Astrocyte of the cerebellum (primary cell): ENCODE measurements around the gene OSGEP.

Experiments
- DNase-seq: peaks from one replicate; pipeline ENCODE4 v3.0.0-alpha.2; 2011; ENCODE audit warnings: low read depth
- H3K4me3 ChIP-seq: 2 replicates; pipeline ENCODE4 v1.5.1; 2011; ENCODE audit warnings: mild to moderate bottlenecking, low read depth, low read length, moderate library complexity
- in situ Hi-C: cut with HindIII; loops from 2 replicates; pipeline ENCODE4 v1.10.0; 2017; ENCODE audit warnings: low sequenced_read_pairs
- TF ChIP-seq, protein P1 (sequence below): IDR thresholded peaks from 2 replicates; pipeline ENCODE4 v1.5.1; 2012; ENCODE audit warnings: low read length, low read depth, moderate library complexity, mild to moderate bottlenecking; ENCODE audit errors: missing control alignments

The OSGEP gene

DNA sequence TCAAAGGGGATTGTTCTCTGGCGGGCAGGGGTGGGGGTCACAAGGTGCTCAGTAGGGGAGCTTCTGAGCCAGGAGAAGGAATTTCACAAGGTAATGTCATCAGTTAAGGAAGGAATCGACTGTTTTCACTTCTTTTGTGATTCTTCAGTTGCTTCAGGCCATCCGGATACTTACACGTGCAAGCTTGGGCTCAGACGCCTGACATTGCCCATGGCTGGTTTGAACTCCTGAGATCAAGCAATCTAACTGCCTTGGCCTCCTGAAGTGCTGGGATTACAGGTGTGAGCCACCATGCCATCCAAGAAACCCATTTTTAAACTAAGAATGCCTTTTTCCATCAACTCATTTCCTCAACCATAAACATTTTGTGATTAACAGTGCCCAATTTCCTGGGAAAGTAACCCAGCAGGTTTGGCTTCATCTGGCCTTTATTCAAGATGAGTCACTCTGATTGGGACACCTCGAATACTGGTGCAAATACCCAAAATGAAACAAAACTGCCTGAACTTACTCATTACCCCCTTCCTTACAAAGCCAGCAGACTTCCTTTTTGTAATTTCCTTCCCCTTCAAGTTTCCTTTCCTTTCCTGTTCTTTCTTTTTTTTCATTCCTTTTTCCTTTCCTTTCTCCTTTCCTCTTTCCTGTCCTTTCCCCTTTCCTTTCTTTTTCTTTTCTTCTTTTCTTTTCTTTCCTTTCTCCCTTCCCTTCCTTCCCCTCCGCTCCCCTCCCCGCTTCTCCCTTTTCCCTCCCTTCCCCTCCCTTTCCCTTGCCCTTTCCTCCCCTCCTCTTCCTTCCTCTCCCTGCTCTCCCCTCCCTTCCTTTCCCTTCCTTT, 40.5 kb upstream of the OSGEP start:
- DNase-seq, result no peak
- in situ Hi-C loops, result no loop called here
- TF ChIP-seq, protein P1, sequence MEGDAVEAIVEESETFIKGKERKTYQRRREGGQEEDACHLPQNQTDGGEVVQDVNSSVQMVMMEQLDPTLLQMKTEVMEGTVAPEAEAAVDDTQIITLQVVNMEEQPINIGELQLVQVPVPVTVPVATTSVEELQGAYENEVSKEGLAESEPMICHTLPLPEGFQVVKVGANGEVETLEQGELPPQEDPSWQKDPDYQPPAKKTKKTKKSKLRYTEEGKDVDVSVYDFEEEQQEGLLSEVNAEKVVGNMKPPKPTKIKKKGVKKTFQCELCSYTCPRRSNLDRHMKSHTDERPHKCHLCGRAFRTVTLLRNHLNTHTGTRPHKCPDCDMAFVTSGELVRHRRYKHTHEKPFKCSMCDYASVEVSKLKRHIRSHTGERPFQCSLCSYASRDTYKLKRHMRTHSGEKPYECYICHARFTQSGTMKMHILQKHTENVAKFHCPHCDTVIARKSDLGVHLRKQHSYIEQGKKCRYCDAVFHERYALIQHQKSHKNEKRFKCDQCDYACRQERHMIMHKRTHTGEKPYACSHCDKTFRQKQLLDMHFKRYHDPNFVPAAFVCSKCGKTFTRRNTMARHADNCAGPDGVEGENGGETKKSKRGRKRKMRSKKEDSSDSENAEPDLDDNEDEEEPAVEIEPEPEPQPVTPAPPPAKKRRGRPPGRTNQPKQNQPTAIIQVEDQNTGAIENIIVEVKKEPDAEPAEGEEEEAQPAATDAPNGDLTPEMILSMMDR, result no peak
- H3K4me3 ChIP-seq, result no peak overlapping the region

DNA sequence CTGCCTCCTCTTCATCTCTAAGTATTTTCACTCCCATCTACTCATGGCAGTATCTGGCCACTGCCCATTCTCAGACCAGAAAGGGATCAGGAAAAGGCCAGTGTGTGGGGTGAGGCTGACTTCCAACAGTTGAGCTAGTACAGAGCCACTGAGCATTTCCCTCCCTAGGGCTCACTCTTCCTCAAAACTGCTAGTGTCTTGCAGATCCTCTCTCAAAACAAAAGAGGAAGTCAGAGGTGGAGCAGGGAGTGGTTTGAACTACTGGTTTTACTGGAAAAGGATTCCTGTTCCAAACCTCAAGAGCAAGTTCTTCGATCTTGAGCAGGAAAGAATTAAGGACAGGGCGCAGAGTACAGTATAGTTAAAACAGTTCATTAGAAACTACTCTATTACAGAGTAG, 39.0 kb upstream of the OSGEP start:
- in situ Hi-C loops, result no loop called here
- DNase-seq, result no peak
- TF ChIP-seq, protein P1, result no peak
- H3K4me3 ChIP-seq, result no peak overlapping the region

DNA sequence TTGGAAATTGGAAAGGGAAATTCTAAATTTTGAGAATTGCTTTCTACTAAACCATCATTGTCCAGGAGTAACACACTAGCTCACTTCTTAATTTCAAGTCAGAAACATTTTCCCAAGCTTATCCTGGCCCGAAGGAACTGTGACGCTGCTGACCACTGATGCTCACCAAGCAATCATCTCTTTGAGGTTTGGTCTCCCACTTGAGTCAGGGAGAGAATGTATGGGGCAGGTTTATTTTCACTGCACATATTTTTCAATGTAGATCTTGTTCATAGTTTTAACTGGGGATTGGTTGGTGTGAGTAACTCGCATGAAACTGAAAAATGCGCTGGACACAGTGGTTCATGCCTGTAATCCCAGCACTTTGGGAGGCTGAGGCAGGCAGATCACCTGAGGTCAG, 37.9 kb upstream of the OSGEP start:
- TF ChIP-seq, protein P1, result no peak
- in situ Hi-C loops, result no loop called here

DNA sequence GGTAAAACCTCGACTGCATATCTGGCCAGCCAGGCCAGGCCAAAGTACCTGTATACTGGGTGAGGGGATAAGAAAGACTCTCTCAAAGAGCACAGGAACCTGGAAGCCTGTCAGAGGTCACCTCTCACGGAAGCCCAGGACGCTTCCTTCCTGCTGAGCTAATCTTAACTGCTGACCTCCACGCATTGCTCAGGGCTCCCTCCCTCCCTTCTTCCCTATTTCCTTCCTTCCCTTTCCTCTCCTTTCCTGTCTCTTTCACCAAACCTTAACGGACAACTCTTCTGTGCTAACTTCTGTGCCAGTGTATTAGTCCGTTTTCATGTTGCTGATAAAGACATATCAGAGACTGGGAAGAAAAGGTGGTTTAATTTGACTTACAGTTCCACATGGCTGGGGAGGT, 36.0 kb upstream of the OSGEP start:
- TF ChIP-seq, protein P1, result no peak
- in situ Hi-C loops, result no loop called here
- H3K4me3 ChIP-seq, result no peak overlapping the region
- DNase-seq, result no peak

More for the DNA sequence above, 37.9 kb upstream of the OSGEP start:
- H3K4me3 ChIP-seq, result no peak overlapping the region
- DNase-seq, result no peak

DNA sequence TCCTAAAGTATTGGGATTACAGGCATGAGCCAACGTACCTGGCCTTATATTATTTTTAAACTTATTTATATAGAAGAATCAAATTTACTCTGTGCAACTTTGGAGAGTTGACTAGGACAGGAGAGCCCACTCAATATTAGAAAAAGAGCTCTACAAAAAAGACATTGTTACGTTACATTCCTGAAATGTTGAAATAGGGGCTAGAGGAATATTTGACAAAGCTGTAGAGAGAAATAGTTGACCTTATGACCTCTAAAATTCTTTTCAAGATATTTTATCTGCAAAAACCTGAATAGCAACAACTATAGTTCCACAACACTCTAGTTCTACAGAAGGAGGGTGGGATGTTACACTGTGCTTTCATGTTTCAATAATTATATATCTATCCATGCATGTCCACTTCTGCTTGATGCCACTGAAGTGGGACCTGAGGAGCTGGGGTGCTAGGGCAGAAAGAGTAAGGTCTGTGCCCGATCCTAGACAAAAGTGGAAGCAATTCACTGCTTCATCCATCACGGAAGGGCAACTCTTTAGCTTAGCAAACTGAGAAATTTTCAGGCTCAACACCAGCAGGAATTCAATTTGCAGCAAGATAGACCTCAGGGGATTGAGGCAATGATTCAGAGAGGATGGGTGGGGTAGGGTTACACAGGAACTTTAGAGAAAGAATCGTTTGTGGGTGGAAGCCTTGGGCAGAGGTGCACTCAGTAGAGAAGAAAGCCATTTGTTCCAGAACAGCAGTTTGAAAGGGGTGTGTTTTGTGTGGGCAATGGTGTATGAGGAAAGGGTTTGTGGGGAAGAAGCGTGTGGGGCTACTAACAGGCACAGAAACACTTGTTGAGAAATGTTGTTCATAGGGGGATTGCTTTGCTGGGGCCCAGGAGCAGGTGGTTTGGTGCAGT, 34.7 kb upstream of the OSGEP start:
- H3K4me3 ChIP-seq, result no peak overlapping the region
- no peak for DNase-seq
- in situ Hi-C loops, result no loop called here
- TF ChIP-seq, protein P1, result no peak

DNA sequence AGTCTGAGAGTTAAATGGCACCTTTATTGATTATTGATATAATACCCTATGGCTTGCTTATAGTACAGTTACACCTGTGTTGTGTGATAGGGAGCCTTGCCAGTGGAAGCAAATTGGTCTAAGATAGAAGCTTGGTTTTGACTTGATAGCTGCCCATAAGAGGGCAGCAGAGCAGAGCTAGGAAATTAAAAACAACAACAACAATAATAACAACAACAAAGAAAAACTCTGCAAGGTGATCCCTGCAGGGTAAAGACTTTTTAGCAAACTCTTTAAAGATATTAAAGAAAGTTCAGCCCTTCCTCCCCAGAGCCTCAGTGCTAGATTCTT, 32.7 kb upstream of the OSGEP start:
- no peak overlapping the region for H3K4me3 ChIP-seq
- DNase-seq, result no peak
- in situ Hi-C loops, result no loop called here
- TF ChIP-seq, protein P1, result no peak
